Measurements from ENCODE around the gene ID3.

GRCh38 chr1:23525558-23526250 is 33.6 kb downstream of the ID3 start:
- TF ChIP-seq CTCF (IDR thresholded peaks at IDR 0.05): no peak
- no peak for TF ChIP-seq EP300 (IDR thresholded peaks at IDR 0.05)

Data from stomach (tissue), 4 donors.